ENCODE measurements around the gene PHF20.

GRCh38 chr20:35917077-35917476, 145.3 kb downstream of the PHF20 start:
- TF ChIP-seq, protein P1, sequence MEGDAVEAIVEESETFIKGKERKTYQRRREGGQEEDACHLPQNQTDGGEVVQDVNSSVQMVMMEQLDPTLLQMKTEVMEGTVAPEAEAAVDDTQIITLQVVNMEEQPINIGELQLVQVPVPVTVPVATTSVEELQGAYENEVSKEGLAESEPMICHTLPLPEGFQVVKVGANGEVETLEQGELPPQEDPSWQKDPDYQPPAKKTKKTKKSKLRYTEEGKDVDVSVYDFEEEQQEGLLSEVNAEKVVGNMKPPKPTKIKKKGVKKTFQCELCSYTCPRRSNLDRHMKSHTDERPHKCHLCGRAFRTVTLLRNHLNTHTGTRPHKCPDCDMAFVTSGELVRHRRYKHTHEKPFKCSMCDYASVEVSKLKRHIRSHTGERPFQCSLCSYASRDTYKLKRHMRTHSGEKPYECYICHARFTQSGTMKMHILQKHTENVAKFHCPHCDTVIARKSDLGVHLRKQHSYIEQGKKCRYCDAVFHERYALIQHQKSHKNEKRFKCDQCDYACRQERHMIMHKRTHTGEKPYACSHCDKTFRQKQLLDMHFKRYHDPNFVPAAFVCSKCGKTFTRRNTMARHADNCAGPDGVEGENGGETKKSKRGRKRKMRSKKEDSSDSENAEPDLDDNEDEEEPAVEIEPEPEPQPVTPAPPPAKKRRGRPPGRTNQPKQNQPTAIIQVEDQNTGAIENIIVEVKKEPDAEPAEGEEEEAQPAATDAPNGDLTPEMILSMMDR (conservative IDR thresholded peaks at IDR 0.05): no peak
- TF ChIP-seq ZFX (IDR thresholded peaks at IDR 0.05): no peak

All from C4-2B (cell line).